Liver (tissue), 3 donors: ENCODE results near the gene KRTAP5-6.

Experiments
- EGR1 ChIP-seq, 2 donors: IDR thresholded peaks; 2 replicates each; pipeline ENCODE4 v1.6.1; 2016 to 2018; ENCODE audit warnings: antibody characterized with exemption in 2 of 2, low read depth in 2 of 2
- FOXA1 ChIP-seq: IDR thresholded peaks from 2 replicates; pipeline ENCODE4 v1.6.1; 2016; ENCODE audit warnings: antibody characterized with exemption
- GABPA ChIP-seq, 2 donors: IDR thresholded peaks in 1 of 2; conservative IDR thresholded peaks in 1 of 2; 2 replicates each; pipeline ENCODE4 v1.6.1; 2016; ENCODE audit warnings: antibody characterized with exemption in 2 of 2, mild to moderate bottlenecking in 1 of 2, moderate library complexity in 1 of 2
- JUND ChIP-seq, 2 donors: IDR thresholded peaks; 2 replicates each; pipeline ENCODE4 v1.6.1; 2016; ENCODE audit warnings: antibody characterized with exemption in 2 of 2
- RAD21 ChIP-seq, 2 donors: IDR thresholded peaks; 2 replicates each; pipeline ENCODE4 v1.6.1; 2016; ENCODE audit warnings: antibody characterized with exemption in 2 of 2, mild to moderate bottlenecking in 2 of 2
- SP1 ChIP-seq: IDR thresholded peaks from 2 replicates; pipeline ENCODE4 v1.6.1; 2018; ENCODE audit warnings: antibody characterized with exemption, mild to moderate bottlenecking
- TAF1 ChIP-seq: conservative IDR thresholded peaks from 2 replicates; pipeline ENCODE4 v1.6.1; 2016; ENCODE audit warnings: antibody characterized with exemption, mild to moderate bottlenecking
- YY1 ChIP-seq: IDR thresholded peaks from 2 replicates; pipeline ENCODE4 v1.6.1; 2016; ENCODE audit warnings: antibody characterized with exemption, mild to moderate bottlenecking
- TF ChIP-seq, protein P1 (sequence below): fragments of 150-350 bp; IDR thresholded peaks from 2 replicates; pipeline ENCODE4 v1.5.1; 2017; ENCODE audit warnings: improper control_type of control experiment, low read depth, low read length; ENCODE audit not compliant: missing input control
- TF ChIP-seq, protein P2 (sequence below): IDR thresholded peaks from 2 replicates; pipeline ENCODE4 v1.6.1; 2016; ENCODE audit warnings: antibody characterized with exemption
- donor health status: healthy.
- donor health status: healthy.

DNA sequence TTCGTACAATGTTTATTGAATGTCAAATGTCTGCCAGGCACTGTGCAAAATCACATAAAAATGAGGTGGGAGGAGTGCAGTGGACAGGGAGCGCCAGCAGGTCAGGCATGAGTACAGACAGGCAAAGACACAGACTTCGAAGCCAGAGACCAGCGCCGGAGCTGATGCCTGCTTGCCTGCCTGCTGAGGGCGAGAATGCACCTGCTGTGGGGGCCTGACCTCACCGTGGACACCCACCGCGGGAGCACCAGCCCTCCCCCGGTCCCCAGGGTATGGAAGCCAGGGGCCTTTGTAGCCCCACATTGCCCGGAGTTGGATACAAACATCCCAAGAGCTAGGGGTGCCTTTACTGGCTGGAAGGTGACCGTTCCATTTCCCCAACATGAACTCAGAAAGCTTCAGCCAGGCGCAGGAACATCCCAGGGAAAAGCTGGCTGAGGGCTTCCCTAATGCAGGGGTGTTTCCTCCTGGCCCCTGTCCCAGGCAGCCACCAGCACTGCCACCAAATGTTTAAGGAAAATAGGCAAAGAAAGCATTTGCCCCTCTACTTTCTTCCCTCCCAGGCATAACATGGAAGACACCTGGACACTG, 35.5 kb downstream of the KRTAP5-6 start:
- TF ChIP-seq, protein P1, sequence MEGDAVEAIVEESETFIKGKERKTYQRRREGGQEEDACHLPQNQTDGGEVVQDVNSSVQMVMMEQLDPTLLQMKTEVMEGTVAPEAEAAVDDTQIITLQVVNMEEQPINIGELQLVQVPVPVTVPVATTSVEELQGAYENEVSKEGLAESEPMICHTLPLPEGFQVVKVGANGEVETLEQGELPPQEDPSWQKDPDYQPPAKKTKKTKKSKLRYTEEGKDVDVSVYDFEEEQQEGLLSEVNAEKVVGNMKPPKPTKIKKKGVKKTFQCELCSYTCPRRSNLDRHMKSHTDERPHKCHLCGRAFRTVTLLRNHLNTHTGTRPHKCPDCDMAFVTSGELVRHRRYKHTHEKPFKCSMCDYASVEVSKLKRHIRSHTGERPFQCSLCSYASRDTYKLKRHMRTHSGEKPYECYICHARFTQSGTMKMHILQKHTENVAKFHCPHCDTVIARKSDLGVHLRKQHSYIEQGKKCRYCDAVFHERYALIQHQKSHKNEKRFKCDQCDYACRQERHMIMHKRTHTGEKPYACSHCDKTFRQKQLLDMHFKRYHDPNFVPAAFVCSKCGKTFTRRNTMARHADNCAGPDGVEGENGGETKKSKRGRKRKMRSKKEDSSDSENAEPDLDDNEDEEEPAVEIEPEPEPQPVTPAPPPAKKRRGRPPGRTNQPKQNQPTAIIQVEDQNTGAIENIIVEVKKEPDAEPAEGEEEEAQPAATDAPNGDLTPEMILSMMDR, result no peak
- TF ChIP-seq TAF1 (no peak), FOXA1 (no peak), RAD21 (IDR thresholded peaks at IDR 0.05) (no peak), SP1 (no peak), JUND (IDR thresholded peaks at IDR 0.05) (no peak), YY1 (no peak), GABPA (IDR thresholded peaks at IDR 0.05 in 1 of 2, conservative IDR thresholded peaks at IDR 0.05 in 1 of 2) (no peak), EGR1 (IDR thresholded peaks at IDR 0.05; ENCODE audit: low read depth in 2 of 2) (no peak)
- TF ChIP-seq, protein P2, sequence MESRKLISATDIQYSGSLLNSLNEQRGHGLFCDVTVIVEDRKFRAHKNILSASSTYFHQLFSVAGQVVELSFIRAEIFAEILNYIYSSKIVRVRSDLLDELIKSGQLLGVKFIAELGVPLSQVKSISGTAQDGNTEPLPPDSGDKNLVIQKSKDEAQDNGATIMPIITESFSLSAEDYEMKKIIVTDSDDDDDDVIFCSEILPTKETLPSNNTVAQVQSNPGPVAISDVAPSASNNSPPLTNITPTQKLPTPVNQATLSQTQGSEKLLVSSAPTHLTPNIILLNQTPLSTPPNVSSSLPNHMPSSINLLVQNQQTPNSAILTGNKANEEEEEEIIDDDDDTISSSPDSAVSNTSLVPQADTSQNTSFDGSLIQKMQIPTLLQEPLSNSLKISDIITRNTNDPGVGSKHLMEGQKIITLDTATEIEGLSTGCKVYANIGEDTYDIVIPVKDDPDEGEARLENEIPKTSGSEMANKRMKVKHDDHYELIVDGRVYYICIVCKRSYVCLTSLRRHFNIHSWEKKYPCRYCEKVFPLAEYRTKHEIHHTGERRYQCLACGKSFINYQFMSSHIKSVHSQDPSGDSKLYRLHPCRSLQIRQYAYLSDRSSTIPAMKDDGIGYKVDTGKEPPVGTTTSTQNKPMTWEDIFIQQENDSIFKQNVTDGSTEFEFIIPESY, result no peak
